Upper lobe of right lung (tissue), 1 donor: ENCODE measurements around the gene KRTAP12-3. TPM values are rescaled to one million over a fixed set of nuclear protein-coding genes. Genes with fewer than 3 reads are reported as not detected.
A peak's percentile ranks its signal among the peaks of the same experiment; 100 is the strongest.

Experiments
- ATAC-seq: fragments of 200-7000 bp; cut with Tn5 transposase; one replicate; pipeline ENCODE4 v1.9.1; 2020; ENCODE audit warnings: mild to moderate bottlenecking, moderate library complexity
- DNase-seq: peaks from one replicate; pipeline ENCODE4 v3.0.0-alpha.2; 2020
- H3K27ac ChIP-seq: fragments of 200-600 bp; one replicate; pipeline ENCODE4 v1.8.0; 2022
- H3K27me3 ChIP-seq: fragments of 200-600 bp; one replicate; pipeline ENCODE4 v1.8.0; 2022; ENCODE audit warnings: mild to moderate bottlenecking
- H3K36me3 ChIP-seq: fragments of 200-600 bp; one replicate; pipeline ENCODE4 v1.8.0; 2022
- H3K4me1 ChIP-seq: fragments of 200-600 bp; one replicate; pipeline ENCODE4 v1.8.0; 2022
- H3K4me3 ChIP-seq: fragments of 200-600 bp; one replicate; pipeline ENCODE4 v1.8.0; 2022; ENCODE audit warnings: mild to moderate bottlenecking
- H3K9me3 ChIP-seq: fragments of 200-600 bp; one replicate; pipeline ENCODE4 v1.8.0; 2022
- intact Hi-C: fragments of 100-400 bp; cut with DNase I; formaldehyde crosslinking; loops from one replicate; pipeline ENCODE4 v1.11.0; 2022
- total RNA-seq: library from RNA; stranded (reverse); fragmentation: NEBNext Ultra II Directional; extraction: Animal tissue kit (Norgen Biotek cat#: 25700); gene quantifications from one replicate; pipeline ENCODE4 v1.2.1, GENCODE V29; 2021
- TF ChIP-seq, protein P1 (sequence below): fragments of 200-600 bp; IDR thresholded peaks from one replicate; pipeline ENCODE4 v1.8.0; 2022; ENCODE audit warnings: antibody characterized with exemption
- donor health status: DM: no; HTN: yes; CAD: no; lungs with severe emphysema.

Gene KRTAP12-3
- total RNA-seq, 1 donor from 2014 or later = not detected

DNA sequence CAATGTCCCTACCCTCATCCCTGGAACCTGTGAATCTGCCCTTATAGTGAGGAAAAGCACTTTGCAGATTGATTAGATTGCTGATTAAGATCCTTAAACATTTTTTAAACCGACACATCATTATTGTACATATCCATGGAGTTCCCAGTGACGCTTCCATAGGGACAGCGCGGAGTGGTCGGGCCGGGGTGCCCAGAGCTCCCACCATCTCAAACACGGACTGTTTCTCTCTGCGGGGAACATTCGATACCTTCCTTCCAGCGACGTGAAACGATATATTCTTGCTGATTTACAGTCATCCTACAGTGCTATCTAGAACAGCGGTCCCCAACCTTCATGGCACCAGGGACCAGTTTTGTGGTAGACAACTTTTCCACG, 43.3 kb downstream of the KRTAP12-3 start:
- Histone ChIP-seq H3K27ac (no peak overlapping the region), H3K36me3 (no peaks in the 10 kb centered on the region), H3K9me3 (no peaks in the 10 kb centered on the region), H3K4me1 (no peaks in the 10 kb centered on the region), H3K4me3 (no peak overlapping the region), H3K27me3 (peaks cover 58% of the 10 kb centered on the region)
- TF ChIP-seq, protein P1, sequence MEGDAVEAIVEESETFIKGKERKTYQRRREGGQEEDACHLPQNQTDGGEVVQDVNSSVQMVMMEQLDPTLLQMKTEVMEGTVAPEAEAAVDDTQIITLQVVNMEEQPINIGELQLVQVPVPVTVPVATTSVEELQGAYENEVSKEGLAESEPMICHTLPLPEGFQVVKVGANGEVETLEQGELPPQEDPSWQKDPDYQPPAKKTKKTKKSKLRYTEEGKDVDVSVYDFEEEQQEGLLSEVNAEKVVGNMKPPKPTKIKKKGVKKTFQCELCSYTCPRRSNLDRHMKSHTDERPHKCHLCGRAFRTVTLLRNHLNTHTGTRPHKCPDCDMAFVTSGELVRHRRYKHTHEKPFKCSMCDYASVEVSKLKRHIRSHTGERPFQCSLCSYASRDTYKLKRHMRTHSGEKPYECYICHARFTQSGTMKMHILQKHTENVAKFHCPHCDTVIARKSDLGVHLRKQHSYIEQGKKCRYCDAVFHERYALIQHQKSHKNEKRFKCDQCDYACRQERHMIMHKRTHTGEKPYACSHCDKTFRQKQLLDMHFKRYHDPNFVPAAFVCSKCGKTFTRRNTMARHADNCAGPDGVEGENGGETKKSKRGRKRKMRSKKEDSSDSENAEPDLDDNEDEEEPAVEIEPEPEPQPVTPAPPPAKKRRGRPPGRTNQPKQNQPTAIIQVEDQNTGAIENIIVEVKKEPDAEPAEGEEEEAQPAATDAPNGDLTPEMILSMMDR = no peak
- no peak for DNase-seq
- no peak for ATAC-seq
- intact Hi-C loops = no loop called here

DNA sequence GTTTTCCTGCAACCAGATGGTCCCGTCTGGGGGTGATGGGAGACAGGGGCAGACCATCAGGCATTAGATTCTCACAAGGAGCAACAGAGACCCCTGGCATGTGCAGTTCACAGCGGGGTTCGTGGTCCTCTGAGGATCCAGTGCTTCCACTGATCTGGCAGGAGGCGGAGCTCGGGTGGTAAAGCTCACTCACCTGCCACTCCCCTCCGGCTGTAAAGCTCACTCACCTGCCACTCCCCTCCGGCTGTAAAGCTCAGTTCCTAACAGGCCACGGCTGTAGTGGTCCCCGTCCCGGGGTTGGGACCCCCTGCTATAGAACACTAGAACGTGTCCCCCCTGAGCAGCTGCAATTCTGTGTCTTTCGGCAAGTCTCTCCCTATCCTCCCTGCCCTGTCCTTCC, 43.8 kb downstream of the KRTAP12-3 start:
- Histone ChIP-seq H3K27me3 (peaks cover 64% of the 10 kb centered on the region), H3K9me3 (no peaks in the 10 kb centered on the region), H3K4me1 (no peaks in the 10 kb centered on the region), H3K36me3 (no peaks in the 10 kb centered on the region), H3K4me3 (no peak overlapping the region), H3K27ac (no peak overlapping the region)
- DNase-seq = no peak
- TF ChIP-seq, protein P1 = no peak
- ATAC-seq = no peak
- intact Hi-C loops = no loop called here

DNA sequence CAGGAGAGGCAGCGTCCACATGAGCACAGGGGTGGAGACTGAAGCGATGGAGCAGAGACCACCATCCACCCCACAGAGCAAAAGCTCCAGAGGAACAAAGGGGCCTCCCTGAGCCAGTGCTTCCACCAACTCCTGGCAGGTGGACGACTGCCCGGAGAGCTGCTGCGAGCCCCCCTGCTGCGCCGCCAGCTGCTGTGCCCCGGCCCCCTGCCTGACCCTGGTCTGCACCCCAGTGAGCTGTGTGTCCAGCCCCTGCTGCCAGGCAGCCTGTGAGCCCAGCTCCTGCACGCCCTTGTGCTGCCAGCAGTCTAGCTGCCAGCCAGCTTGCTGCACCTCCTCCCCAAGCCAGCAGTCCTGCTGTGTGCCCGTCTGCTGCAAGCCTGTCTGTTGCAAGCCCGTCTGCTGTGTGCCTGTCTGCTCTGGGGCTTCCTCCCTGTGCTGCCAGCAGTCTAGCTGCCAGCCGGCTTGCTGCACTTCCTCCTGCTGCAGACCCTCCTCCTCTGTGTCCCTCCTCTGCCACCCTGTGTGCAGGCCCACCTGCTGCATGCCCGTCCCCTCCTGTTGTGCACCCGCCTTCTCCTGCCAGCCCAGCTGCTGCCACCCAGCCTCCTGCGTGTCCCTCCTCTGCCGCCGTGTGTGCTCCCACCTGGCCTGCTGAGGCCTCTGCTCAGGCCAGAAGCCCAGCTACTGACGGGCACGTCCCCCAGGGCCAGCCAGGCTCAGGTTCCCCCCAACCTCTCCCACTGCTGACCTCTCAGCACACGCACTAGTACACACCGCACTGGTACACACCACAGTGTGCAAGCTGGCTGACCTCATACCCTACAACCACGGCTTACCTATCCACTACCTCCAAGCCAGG, 44.6 kb downstream of the KRTAP12-3 start:
- TF ChIP-seq, protein P1 = no peak
- DNase-seq = no peak

DNA sequence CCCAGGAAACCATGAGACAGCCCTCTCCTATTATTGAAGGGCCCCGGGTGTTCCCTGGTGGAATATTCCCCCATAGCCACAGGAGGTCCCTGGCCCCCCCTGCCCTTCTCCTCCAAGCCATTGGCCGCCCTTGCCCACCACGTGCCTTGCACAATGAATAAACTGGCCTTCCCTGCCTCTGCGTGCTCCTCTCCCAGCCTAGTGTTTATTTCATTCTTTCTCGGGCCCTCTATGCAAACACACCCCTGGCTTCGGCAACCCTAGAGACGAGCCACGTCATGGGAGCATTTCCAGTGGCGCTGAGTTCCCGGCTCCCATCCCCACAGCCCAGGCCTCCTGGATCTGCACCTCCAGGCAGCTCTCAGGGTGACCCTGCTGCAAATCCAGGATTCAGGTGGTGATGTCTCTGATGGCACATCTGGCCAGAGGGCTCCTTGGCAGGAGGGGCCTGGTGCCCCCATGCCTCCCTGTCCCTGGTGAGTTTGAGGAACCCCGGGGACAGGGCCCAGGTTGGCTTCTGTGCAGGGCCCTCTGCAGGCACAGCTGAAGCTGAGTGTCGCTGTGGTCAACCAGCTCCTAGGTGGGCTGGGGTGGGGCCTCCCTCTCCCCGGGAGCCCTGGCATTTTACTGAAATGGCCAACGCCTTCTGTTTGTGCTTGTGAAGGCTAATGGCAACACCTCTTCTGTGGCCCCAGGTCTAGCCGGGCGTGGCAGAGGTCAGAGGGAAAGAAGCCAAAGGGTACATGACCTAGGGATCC, 45.4 kb downstream of the KRTAP12-3 start:
- Histone ChIP-seq H3K27ac (no peak overlapping the region), H3K27me3 (peaks cover 70% of the 10 kb centered on the region), H3K9me3 (no peaks in the 10 kb centered on the region), H3K4me3 (no peak overlapping the region), H3K4me1 (no peaks in the 10 kb centered on the region), H3K36me3 (no peaks in the 10 kb centered on the region)
- intact Hi-C loops = no loop called here
- no peak for ATAC-seq
- TF ChIP-seq, protein P1 = no peak
- no peak for DNase-seq

More for the DNA sequence above, 44.6 kb downstream of the KRTAP12-3 start:
- H3K27ac ChIP-seq = no peak overlapping the region
- no peak overlapping the region for H3K4me3 ChIP-seq
- H3K9me3 ChIP-seq = no peaks in the 10 kb centered on the region
- no peaks in the 10 kb centered on the region for H3K36me3 ChIP-seq
- intact Hi-C loops = no loop called here
- no peaks in the 10 kb centered on the region for H3K4me1 ChIP-seq
- peak; percentile 5 for ATAC-seq
- H3K27me3 ChIP-seq = peaks cover 72% of the 10 kb centered on the region

DNA sequence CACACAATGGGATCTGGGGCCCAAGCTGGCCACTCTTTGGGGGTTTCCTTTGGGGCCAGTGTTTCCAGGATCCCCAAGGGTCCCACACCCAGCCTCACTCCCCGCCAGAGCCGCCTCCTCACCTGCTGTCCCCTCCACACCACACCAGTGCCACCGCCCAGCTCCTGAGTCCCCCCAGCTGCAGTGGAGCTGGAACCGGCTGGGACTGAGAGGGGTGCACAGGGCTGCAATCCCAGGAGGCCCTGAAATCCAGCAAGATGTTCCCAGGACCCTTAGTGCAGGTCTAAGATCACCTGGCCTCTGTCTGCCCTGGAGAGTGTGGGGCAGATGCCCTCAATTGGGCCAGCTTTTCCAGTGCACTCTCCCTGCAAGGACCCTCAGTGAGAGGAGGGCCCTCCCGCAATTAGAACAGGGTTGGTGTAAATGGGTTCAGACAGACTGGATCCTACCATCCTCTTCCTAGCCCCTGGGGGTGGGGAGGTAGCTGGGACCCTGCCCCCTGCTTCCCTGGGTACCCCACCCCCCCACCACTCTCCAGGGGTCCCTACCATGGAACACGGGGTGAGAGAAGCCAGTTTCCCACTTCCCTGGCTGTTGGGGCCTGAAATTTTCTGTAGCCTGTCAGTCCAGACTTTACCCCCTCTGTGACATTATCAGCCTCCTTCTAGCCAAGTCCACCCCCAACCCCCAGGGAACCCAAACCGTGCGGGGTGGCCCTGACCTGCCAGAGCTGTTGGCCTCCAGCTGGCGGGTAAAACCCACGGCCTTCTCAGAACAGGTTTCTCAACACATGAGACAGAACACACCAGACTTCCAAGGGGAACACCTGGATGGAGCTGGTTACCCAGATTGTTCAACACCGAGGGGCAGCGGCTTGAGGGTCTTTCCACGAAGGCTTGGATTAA, 46.3 kb downstream of the KRTAP12-3 start:
- DNase-seq (no peak), ATAC-seq (no peak)
- H3K27me3 ChIP-seq = peaks cover 70% of the 10 kb centered on the region

More for the DNA sequence above, 46.3 kb downstream of the KRTAP12-3 start:
- H3K36me3 ChIP-seq = no peaks in the 10 kb centered on the region
- no peaks in the 10 kb centered on the region for H3K9me3 ChIP-seq
- H3K27ac ChIP-seq = no peak overlapping the region
- no peak overlapping the region for H3K4me3 ChIP-seq
- H3K4me1 ChIP-seq = no peaks in the 10 kb centered on the region
- TF ChIP-seq, protein P1 = no peak
- intact Hi-C loops = no loop called here
